Panc1 (cell line): ENCODE measurements around the gene ITPKB. TPM values are rescaled to one million over a fixed set of nuclear protein-coding genes. Genes with fewer than 3 reads are reported as not detected.

ENCODE experiments used
- ATAC-seq: fragments of 200-7000 bp; cut with Tn5 transposase; 2 replicates; pipeline ENCODE4 v1.9.1; 2020; ENCODE audit warnings: mild to moderate bottlenecking, moderate library complexity
- BruUV-seq: library from RNA; stranded (reverse); fragments of 400-500 nt; replicated peaks from 2 replicates; lab custom pipeline; 2021; lab: Mats Ljungman, UMichigan
- CTCF ChIA-PET: fragments of 300-600 bp; sonication (Branson Sonifier 250); formaldehyde crosslinking; loops from one replicate; lab custom pipeline; 2022; ENCODE audit warnings: antibody characterized with exemption; lab: Charles Lee
- POLR2A ChIA-PET: fragments of 300-600 bp; sonication (Branson Sonifier 250); formaldehyde crosslinking; loops from one replicate; lab custom pipeline; 2022; ENCODE audit warnings: antibody characterized with exemption; lab: Charles Lee
- DNase-seq: peaks from one replicate; pipeline ENCODE4 v3.0.0-alpha.2; 2010; ENCODE audit warnings: low read depth, low spot score
- H3K27ac ChIP-seq: 2 replicates; pipeline ENCODE4 v1.5.1; 2011; ENCODE audit warnings: mild to moderate bottlenecking, low read length, inconsistent platforms
- H3K27me3 ChIP-seq: fragments of 200-500 bp; sonication (Bioruptor generic); 2 replicates; pipeline ENCODE4 v1.6.0; 2014; ENCODE audit warnings: low read length, inconsistent platforms; ENCODE audit not compliant: control insufficient read depth, insufficient read depth
- H3K36me3 ChIP-seq: fragments of 200-500 bp; sonication (Bioruptor generic); 2 replicates; pipeline ENCODE4 v1.5.1; 2014; ENCODE audit warnings: inconsistent platforms, mild to moderate bottlenecking, low read length, moderate library complexity; ENCODE audit not compliant: control insufficient read depth, insufficient read depth
- H3K4me1 ChIP-seq: 2 replicates; pipeline ENCODE4 v1.5.1; 2011; ENCODE audit warnings: inconsistent platforms, mild to moderate bottlenecking, low read length, moderate library complexity; ENCODE audit not compliant: control insufficient read depth, insufficient read depth
- H3K4me3 ChIP-seq, 2 experiments: 2 replicates each; pipeline ENCODE4 v1.5.1; 2011 to 2012; ENCODE audit warnings: low read depth in 2 of 2, low read length in 2 of 2, mild to moderate bottlenecking in 2 of 2, inconsistent platforms in 1 of 2, moderate library complexity in 1 of 2
- H3K9me3 ChIP-seq: fragments of 200-500 bp; sonication (Bioruptor generic); 2 replicates; pipeline ENCODE4 v1.5.1; 2014; ENCODE audit warnings: low read depth, mild to moderate bottlenecking, inconsistent platforms, low read length, moderate library complexity; ENCODE audit not compliant: control insufficient read depth, insufficient read depth
- CTCF ChIP-seq: fragments of 450-650 bp; IDR thresholded peaks from 2 replicates; pipeline ENCODE4 v1.5.1; 2017; ENCODE audit warnings: mild to moderate bottlenecking
- POLR2AphosphoS5 ChIP-seq: IDR thresholded peaks from 2 replicates; pipeline ENCODE4 v1.6.1; 2012; ENCODE audit warnings: mild to moderate bottlenecking, low read depth, low read length, moderate library complexity
- REST ChIP-seq, 2 experiments: IDR thresholded peaks; 2 replicates each; pipeline ENCODE4 v1.6.1; 2011 to 2012; ENCODE audit warnings: low read depth in 2 of 2, control low read depth in 1 of 2, low read length in 1 of 2, mild to moderate bottlenecking in 1 of 2, moderate library complexity in 1 of 2; ENCODE audit not compliant: insufficient read depth in 1 of 2
- SIN3A ChIP-seq: IDR thresholded peaks from 2 replicates; pipeline ENCODE4 v1.6.1; 2012; ENCODE audit warnings: low read depth, mild to moderate bottlenecking, low read length, moderate library complexity, borderline replicate concordance; ENCODE audit not compliant: insufficient read depth
- TCF7L2 ChIP-seq: IDR thresholded peaks from 2 replicates; pipeline ENCODE4 v1.6.1; 2011; ENCODE audit warnings: mild to moderate bottlenecking, low read depth, low read length, inconsistent platforms
- in situ Hi-C: cut with HindIII; loops from 2 replicates; pipeline ENCODE4 v1.10.0; 2016; ENCODE audit warnings: low sequenced_read_pairs, low pct_unique_long_range_greater_than_20kb
- intact Hi-C: fragments of 100-400 bp; cut with micrococcal nuclease; formaldehyde crosslinking; loops from one replicate; pipeline ENCODE4 v1.10.0; 2022; ENCODE audit not compliant: unreplicated experiment
- total RNA-seq: library from RNA; stranded (reverse); gene quantifications from one replicate; pipeline ENCODE4 v1.2.1, GENCODE V29; 2021; ENCODE audit not compliant: unreplicated experiment

The ITPKB gene
- total RNA-seq, 1 experiment from 2014 or later: 10.9 TPM

GRCh38 chr1:226676381-226676780 lies 62.7 kb downstream of the ITPKB start:
- intact Hi-C loops (no loop called here), in situ Hi-C loops (no loop called here)
- Histone ChIP-seq H3K9me3 (no peaks in the 10 kb centered on the region), H3K4me1 (peaks cover 7% of the 10 kb centered on the region; the same call in 1 of the 2 replicates), H3K36me3 (no peaks in the 10 kb centered on the region), H3K4me3 (no peak overlapping the region), H3K27me3 (no peaks in the 10 kb centered on the region), H3K27ac (no peak overlapping the region)
- CTCF ChIA-PET: no interaction called here
- TF ChIP-seq TCF7L2 (no peak), REST (IDR thresholded peaks at IDR 0.05; ENCODE audit: insufficient read depth in 1 of 2, low read depth in 2 of 2, low read length in 1 of 2) (no peak), POLR2AphosphoS5 (no peak), CTCF (no peak), SIN3A (no peak)
- no TSS peak for BruUV-seq
- POLR2A ChIA-PET: no interaction called here
- no peak for DNase-seq
- ATAC-seq: no peak

- Histone ChIP-seq H3K9me3 (no peaks in the 10 kb centered on the region), H3K36me3 (no peaks in the 10 kb centered on the region), H3K27me3 (no peaks in the 10 kb centered on the region), H3K27ac (no peak overlapping the region), H3K4me3 (no peak overlapping the region), H3K4me1 (peaks cover 7% of the 10 kb centered on the region; the same call in 1 of the 2 replicates)
- no TSS peak for BruUV-seq
- TF ChIP-seq REST (IDR thresholded peaks at IDR 0.05; ENCODE audit: insufficient read depth in 1 of 2, low read depth in 2 of 2, low read length in 1 of 2) (no peak), SIN3A (no peak), POLR2AphosphoS5 (no peak), CTCF (no peak), TCF7L2 (no peak)
- in situ Hi-C loops: no loop called here
- DNase-seq: no peak
- intact Hi-C loops: no loop called here
- ChIA-PET CTCF (no interaction called here), POLR2A (no interaction called here)
- ATAC-seq: no peak
These were observed 63.2 kb downstream of the ITPKB start for GRCh38 chr1:226675715-226676357.
